GM18517 (cell line): Measurements from ENCODE around the gene NBDY.

Experiments
- ATAC-seq: cut with Tn5 transposase; IDR thresholded peaks from one replicate; pipeline ENCODE4 v1.9.1; 2021; ENCODE audit warnings: mild to moderate bottlenecking, moderate library complexity; ENCODE audit not compliant: unreplicated experiment

The NBDY gene

GRCh38 chrX:56784666-56785065, 55.6 kb downstream of the NBDY start:
- ATAC-seq: no peak

DNA sequence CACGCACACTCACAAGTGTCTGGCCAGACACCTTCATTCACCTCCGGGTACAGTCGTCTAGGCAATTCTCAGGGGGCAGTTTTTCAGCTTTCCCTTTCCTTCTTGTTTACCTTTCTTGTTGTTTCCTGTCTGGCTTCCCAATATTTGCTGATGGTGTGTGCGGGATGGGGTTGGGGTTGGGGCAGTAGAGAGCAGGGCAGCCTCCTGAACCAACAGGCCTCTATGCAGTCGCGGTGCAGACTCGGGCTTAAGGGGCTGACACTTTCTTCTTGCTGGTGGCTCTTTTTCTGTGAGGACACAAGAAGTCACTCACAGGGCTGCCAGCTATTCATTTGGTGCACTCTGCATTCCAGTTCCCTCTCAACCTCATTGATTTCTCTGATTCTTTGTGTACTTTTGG, 56.4 kb downstream of the NBDY start:
- no peak for ATAC-seq

- ATAC-seq: no peak
These were observed 58.1 kb downstream of the NBDY start for GRCh38 chrX:56786889-56787733.

DNA sequence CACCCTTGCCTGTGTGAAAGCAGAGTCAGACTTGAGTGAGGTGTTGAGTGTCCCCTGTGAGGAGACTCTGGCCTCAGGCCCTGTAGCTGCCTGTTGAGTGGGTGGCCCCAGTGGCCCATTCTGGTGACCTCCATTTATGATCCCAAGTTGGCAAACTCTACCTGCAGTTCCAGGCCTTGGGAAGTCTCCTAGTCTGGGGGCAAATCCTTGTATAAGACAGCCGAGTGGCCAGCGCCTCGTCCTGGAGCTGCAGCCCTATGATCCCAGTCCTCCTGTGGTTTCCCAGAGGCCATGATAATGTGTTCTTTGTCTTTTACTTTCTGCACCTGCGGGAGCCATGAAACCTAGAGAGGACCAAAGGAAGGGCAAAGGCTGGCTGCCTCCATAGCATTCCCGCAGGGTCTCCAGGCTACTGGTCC, 58.7 kb downstream of the NBDY start:
- no peak for ATAC-seq

- ATAC-seq: no peak
These were observed 59.2 kb downstream of the NBDY start for GRCh38 chrX:56788229-56788628.

DNA sequence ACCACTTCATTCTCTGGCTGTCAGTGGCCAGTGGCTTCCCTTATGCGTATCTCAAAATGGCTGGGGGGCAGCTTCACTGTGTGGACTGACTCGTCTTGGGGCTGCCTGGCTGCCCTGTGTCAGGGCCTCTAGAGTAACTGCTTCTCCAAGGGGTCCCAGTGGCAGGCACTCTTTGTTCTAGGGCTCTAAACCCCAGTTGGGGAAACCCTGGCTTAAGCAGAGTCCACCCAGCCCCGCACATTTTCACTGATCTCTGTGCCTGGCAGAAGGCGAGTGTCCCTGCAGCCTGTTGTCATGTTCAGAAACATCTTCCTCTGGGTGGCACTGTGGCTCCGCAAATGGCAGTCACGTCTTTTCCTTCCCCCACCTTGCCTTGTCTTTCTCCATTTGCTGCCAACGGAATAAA, 59.7 kb downstream of the NBDY start:
- ATAC-seq: no peak

DNA sequence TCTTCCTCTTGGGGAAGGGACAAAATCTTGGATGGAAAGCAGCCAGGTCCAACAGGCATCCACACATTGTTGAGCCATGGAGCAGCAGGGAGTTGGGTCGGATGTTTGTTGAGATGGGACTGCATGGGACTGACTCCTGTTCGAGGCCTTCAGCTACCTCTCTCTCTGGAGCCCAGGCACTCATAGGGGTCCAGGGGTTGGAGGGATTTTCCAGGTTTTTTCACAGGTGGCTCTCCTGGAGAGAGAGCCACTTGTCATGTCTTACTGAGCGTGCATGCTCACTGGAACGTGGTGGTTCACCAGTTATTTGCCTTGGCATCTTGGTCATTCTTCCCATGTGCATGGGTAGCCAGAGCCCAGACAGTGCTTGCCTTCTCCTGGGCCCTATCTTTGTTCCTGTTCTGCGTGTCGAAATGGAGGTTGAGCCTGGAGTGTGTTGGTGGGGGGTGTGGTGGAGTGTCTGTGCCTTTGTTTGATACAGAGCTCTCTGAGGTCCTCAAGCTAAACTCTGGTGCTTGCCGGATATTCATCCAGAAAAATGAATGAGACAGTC, 60.6 kb downstream of the NBDY start:
- ATAC-seq: no peak

- ATAC-seq: no peak
These were observed 61.7 kb downstream of the NBDY start for GRCh38 chrX:56790778-56791177.

GRCh38 chrX:56791456-56791855, 62.4 kb downstream of the NBDY start:
- no peak for ATAC-seq

- ATAC-seq: no peak
These were observed 63.4 kb downstream of the NBDY start for GRCh38 chrX:56792270-56793111.

GRCh38 chrX:56793112-56793430, 64.0 kb downstream of the NBDY start:
- ATAC-seq: no peak

DNA sequence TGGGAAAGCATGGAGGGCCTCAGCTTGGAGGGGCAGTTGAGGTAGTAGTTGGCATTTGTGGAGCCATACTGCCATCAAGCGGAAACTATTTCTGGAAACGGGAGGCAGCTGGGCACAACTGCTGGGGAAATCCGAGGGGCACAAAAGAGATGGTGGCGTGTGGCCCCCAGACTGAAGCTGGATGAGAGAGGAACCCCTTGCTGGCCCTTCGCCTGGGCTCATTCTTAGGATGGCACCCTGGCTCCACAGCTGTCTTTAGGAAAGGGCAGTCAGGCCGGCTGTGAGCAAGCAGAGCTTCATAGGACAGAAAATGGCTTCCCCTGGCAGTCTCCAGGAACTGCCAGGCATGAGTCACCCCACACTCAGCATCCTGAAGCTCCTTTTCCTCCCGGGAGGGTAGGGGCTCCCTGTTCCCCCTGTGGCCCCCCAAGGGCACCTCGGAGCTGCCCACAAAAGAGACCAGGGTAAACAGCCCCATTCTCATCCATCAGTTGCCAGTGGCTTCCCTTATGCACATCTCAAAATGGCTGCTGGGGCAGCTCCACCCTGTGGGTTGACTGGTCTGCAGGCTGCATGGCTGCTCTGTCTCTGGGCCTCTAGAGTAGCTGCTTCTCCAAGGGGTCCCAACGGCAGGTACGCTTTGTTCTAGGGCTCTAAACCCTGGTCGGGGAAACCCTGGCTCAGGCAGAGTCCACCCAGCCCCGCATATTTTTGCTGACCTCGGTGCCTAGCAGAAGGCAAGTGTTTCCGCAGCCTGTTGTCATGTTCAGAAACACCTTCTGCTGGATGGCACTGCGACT, 64.7 kb downstream of the NBDY start:
- ATAC-seq: no peak

- ATAC-seq: no peak
These were observed 65.6 kb downstream of the NBDY start for GRCh38 chrX:56794404-56795230.

- no peak for ATAC-seq
These were observed 66.3 kb downstream of the NBDY start for GRCh38 chrX:56795309-56795868.

DNA sequence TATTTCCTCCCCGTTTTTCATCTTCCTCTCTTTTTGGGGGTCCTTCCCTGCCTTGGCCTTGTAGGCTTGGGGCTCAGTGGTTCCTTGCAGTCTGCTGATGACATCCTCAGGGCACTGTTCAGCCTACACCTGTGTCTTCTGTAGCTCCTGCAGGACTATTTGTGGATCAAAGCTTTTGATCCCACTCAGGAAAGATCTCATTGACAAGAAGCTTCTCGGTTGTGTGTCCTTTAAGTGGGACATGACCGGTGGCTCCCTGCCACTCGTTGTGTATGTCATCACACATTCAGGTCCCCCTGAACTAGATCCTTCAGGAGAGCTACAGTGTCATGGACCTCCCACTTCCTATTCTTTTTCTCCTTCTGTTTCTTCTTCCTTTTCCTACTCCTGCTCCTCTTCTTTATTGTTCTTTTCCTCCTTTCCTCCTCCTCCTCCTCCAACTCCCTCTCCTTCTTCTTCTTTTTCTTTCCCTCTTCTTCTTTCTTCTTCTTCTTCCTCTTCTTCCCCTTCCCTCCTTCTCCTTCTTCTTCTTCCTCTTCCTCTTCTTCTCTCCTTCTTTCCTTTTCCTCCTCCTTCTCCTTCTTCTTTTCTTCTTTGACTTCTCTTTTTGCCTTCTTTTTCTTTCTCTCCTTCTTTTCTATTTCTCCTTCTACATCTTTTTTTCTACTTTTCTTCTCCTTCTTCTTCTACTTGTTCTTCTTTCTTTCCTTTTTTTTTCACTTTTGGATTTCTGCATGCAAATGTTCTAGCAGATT, 67.8 kb downstream of the NBDY start:
- ATAC-seq: no peak

- ATAC-seq: no peak
These were observed 68.7 kb downstream of the NBDY start for GRCh38 chrX:56797574-56798338.

GRCh38 chrX:56798339-56798711, 69.3 kb downstream of the NBDY start:
- no peak for ATAC-seq
